Esophagus squamous epithelium (tissue), 4 donors: ENCODE measurements around the gene SCAMP5.

ENCODE experiments used
- POLR2A ChIP-seq, 4 donors: fragments of 450-650 bp; IDR thresholded peaks; one replicate each; pipeline ENCODE4 v1.6.1; 2017; ENCODE audit warnings: antibody characterized with exemption in 4 of 4, mild to moderate bottlenecking in 4 of 4, moderate library complexity in 3 of 4
- TF ChIP-seq, protein P1 (sequence below), 6 experiments: fragments of 450-650 bp in 4 of 6; fragments of 200-600 bp in 2 of 6; sonication (generic) in 2 of 6; IDR thresholded peaks; one replicate each; pipeline ENCODE4 v1.5.1; 2016 to 2019; ENCODE audit warnings: antibody characterized with exemption in 6 of 6, mild to moderate bottlenecking in 4 of 6, moderate library complexity in 4 of 6

DNA sequence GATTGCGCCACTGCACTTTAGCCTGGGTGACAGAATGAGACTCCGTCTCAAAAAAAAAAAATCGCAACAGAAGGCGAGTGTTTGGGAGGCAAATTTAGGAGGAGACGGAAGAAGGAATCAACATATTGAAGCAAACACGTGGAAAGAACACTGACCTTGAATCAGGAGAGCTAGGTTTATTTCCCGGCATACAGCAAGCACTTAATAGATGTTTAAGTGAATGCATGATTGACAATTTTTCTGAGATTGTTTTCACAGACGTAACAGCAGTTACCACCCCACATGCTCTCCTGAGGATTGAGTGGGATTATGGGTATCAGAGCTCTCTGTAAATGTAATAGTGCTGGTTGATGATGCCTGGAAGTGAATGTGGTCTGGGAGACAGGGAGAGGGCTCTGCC lies 33.1 kb upstream of the SCAMP5 start:
- TF ChIP-seq, protein P1, sequence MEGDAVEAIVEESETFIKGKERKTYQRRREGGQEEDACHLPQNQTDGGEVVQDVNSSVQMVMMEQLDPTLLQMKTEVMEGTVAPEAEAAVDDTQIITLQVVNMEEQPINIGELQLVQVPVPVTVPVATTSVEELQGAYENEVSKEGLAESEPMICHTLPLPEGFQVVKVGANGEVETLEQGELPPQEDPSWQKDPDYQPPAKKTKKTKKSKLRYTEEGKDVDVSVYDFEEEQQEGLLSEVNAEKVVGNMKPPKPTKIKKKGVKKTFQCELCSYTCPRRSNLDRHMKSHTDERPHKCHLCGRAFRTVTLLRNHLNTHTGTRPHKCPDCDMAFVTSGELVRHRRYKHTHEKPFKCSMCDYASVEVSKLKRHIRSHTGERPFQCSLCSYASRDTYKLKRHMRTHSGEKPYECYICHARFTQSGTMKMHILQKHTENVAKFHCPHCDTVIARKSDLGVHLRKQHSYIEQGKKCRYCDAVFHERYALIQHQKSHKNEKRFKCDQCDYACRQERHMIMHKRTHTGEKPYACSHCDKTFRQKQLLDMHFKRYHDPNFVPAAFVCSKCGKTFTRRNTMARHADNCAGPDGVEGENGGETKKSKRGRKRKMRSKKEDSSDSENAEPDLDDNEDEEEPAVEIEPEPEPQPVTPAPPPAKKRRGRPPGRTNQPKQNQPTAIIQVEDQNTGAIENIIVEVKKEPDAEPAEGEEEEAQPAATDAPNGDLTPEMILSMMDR (IDR thresholded peaks at IDR 0.05): no peak
- no peak for TF ChIP-seq POLR2A (IDR thresholded peaks at IDR 0.05)
